Heart right ventricle (tissue), 16 donors: ENCODE results near the gene ANKRD10. TPM values are rescaled to one million over a fixed set of nuclear protein-coding genes. Genes with fewer than 3 reads are reported as not detected.
"Not testable (repeated sequence)": the region's sequence is repeated elsewhere in the genome, so short reads cannot be mapped to it uniquely, and the experiment has no call there.

Source experiments
- ATAC-seq, 8 donors: fragments of 200-7000 bp; cut with Tn5 transposase; one replicate each; pipeline ENCODE4 v1.9.1; 2020; ENCODE audit warnings: mild to moderate bottlenecking in 8 of 8, moderate library complexity in 8 of 8, moderate number of reproducible peaks in 1 of 8
- DNase-seq, 2 donors: peaks; one replicate each; pipeline ENCODE4 v3.0.0-alpha.2; 2020
- H3K27ac ChIP-seq, 10 donors: fragments of 200-600 bp; sonication (generic) in 2 of 10; one replicate each; pipeline versions ENCODE4 v1.5.0 to v1.8.0; 2020 to 2022; ENCODE audit warnings: mild to moderate bottlenecking in 3 of 10
- H3K27me3 ChIP-seq, 7 donors: fragments of 200-600 bp; one replicate each; pipeline ENCODE4 v1.8.0; 2021 to 2022; ENCODE audit warnings: mild to moderate bottlenecking in 2 of 7
- H3K36me3 ChIP-seq, 9 donors: fragments of 200-600 bp; sonication (generic) in 1 of 9; one replicate each; pipeline versions ENCODE4 v1.5.0 to v1.8.0; 2020 to 2022; ENCODE audit warnings: mild to moderate bottlenecking in 2 of 9
- H3K4me1 ChIP-seq, 9 donors: fragments of 200-600 bp; sonication (generic) in 1 of 9; one replicate each; pipeline versions ENCODE4 v1.5.0 to v1.8.0; 2020 to 2022; ENCODE audit warnings: mild to moderate bottlenecking in 4 of 9
- H3K4me3 ChIP-seq, 10 donors: fragments of 200-600 bp; sonication (generic) in 2 of 10; one replicate each; pipeline versions ENCODE4 v1.5.0 to v1.8.0; 2020 to 2022; ENCODE audit warnings: mild to moderate bottlenecking in 7 of 10, moderate library complexity in 2 of 10
- H3K9me3 ChIP-seq, 11 donors: fragments of 200-600 bp in 10 of 11; sonication (generic) in 2 of 11; one replicate each; pipeline versions ENCODE4 v1.5.0 to v1.8.0; 2013 to 2022; ENCODE audit warnings: mild to moderate bottlenecking in 2 of 11, control low read depth in 1 of 11, moderate library complexity in 1 of 11
- CTCF ChIP-seq, 9 donors: fragments of 200-600 bp; sonication (generic) in 2 of 9; IDR thresholded peaks; one replicate each; pipeline versions ENCODE4 v1.5.0 to v1.8.0; 2021 to 2022; ENCODE audit warnings: antibody characterized with exemption in 9 of 9, mild to moderate bottlenecking in 5 of 9, moderate library complexity in 1 of 9
- WGBS, 2 donors: extraction: QIAGEN DNeasy Blood & Tissue Kit; methylation state at CpG; one replicate each; pipeline ENCODE4 v1.1.7; 2013; ENCODE audit warnings: inconsistent platforms in 1 of 2; 5-methylcytosine and 5-hydroxymethylcytosine counted together
- intact Hi-C, 10 donors: fragments of 100-400 bp; cut with DNase I; formaldehyde crosslinking; loops; one replicate each; pipeline versions ENCODE4 v1.11.1 to v1.14.2; 2022
- polyA plus RNA-seq, 2 donors: library from polyadenylated mRNA; stranded (reverse); fragments of 200-250 nt; gene quantifications; one replicate each; pipeline ENCODE4 v1.2.3, GENCODE V29; 2013
- total RNA-seq, 10 donors: library from RNA; stranded (reverse); fragmentation: NEBNext Ultra II Directional in 3 of 10; extraction: Animal tissue kit (Norgen Biotek cat#: 25700) in 3 of 10; gene quantifications; one replicate each; pipeline versions ENCODE4 v1.2.1 to v1.2.4, GENCODE V29; 2021 to 2023
- donor health status: Arrhythmogenic right ventricular cardiomyopathy.
- donor health status: ischemic (EF 13 %, LVEDD 7.1; RV severe dilation, severe dysfunction).
- donor health status: healthy with polysubstance abuse.
- donor health status: DM: no; HTN: yes; CAD: no.
- donor health status: DM: no; HTN: no; CAD: no.
- donor health status: ischemic (EF 25% LVEDD 6.9; RV normal size, moderate dysfunction).
- donor health status: ischemic (EF 25% LVEDD 5.7; RV mildly dilated, moderate dysfunction).
- donor health status: healthy.
- donor health status: DM: yes; HTN: yes; CAD: no.
- donor health status: Ischemic cardiomyopathy.
- donor health status: ischemic (EF 35%, LVEDD 5.7; RV mildly dilated, moderate dysfunction).
- donor health status: nonischemic (EF 11% LVEDD 7.7; RV severe dilation, severe dysfunction).
- donor health status: DM: yes; HTN: yes; CAD: no.
- donor health status: PGD.
- donor health status: ischemic (EF 29% LVEDD 5.4; RV normal size, mild dysfunction).
- donor health status: nonischemic (EF 23%, LVEDD 6.1; RV moderate dilation, normal function).

ANKRD10 gene
- total and polyA plus RNA-seq, 12 donors = 32.4 to 127 (median 49.0) TPM

GRCh38 chr13:110950356-110950755 lies 35.5 kb upstream of the ANKRD10 start:
- no peaks in the 10 kb centered on the region for H3K36me3 ChIP-seq
- intact Hi-C loops = no loop called here
- H3K9me3 ChIP-seq = no peaks in the 10 kb centered on the region
- no peak overlapping the region for H3K4me3 ChIP-seq
- TF ChIP-seq CTCF (IDR thresholded peaks at IDR 0.05) = no peak
- ATAC-seq = no peak
- peaks cover 0 to 6% (median 0%) of the 10 kb centered on the region in 9 donors for H3K4me1 ChIP-seq
- no peak for DNase-seq
- 90 to 95% methylated on average over 8 of the region's 8 CpGs for WGBS, 2 donors
- H3K27me3 ChIP-seq = no peaks in the 10 kb centered on the region
- H3K27ac ChIP-seq = no peak overlapping the region

- no peak for DNase-seq
These were observed 34.8 kb upstream of the ANKRD10 start for GRCh38 chr13:110949628-110950027.

GRCh38 chr13:110949116-110949515 lies 34.2 kb upstream of the ANKRD10 start:
- ATAC-seq = no peak
- H3K27me3 ChIP-seq = no peaks in the 10 kb centered on the region
- TF ChIP-seq CTCF (IDR thresholded peaks at IDR 0.05) = no peak

More at GRCh38 chr13:110949628-110950027, 34.8 kb upstream of the ANKRD10 start:
- Histone ChIP-seq H3K4me3 (no peak overlapping the region), H3K27me3 (no peaks in the 10 kb centered on the region), H3K36me3 (no peaks in the 10 kb centered on the region), H3K4me1 (peaks cover 0 to 5% (median 1%) of the 10 kb centered on the region in 9 donors), H3K9me3 (no peaks in the 10 kb centered on the region), H3K27ac (no peak overlapping the region)
- WGBS, 2 donors = 84 to 86% methylated on average over 4 of the region's 4 CpGs
- intact Hi-C loops = loop anchor here in 3 of 10 donors (10.0 kb wide), 1 partner anchor 95 kb away; no protein-coding TSS in a partner anchor
- no peak for TF ChIP-seq CTCF (IDR thresholded peaks at IDR 0.05)
- ATAC-seq = no peak

GRCh38 chr13:110947338-110947737 lies 32.5 kb upstream of the ANKRD10 start:
- DNase-seq, H3K36me3 ChIP-seq, H3K4me3 ChIP-seq, H3K9me3 ChIP-seq, H3K27ac ChIP-seq, H3K27me3 ChIP-seq, ATAC-seq: not testable (repeated sequence)
- WGBS, 2 donors = 70 to 83% methylated on average over 5 to 8 of the region's 10 CpGs
- H3K4me1 ChIP-seq = peaks cover 0 to 19% (median 11%) of the 10 kb centered on the region in 9 donors
- intact Hi-C loops = loop anchor here in 3 of 10 donors (10.0 kb wide), 1 partner anchor 97 kb away; no protein-coding TSS in a partner anchor

More at GRCh38 chr13:110949116-110949515, 34.2 kb upstream of the ANKRD10 start:
- H3K4me1 ChIP-seq = peaks cover 0 to 10% (median 5%) of the 10 kb centered on the region in 9 donors
- WGBS, 2 donors = 91 to 97% methylated on average over 12 of the region's 12 CpGs
- no peaks in the 10 kb centered on the region for H3K36me3 ChIP-seq
- no peaks in the 10 kb centered on the region for H3K9me3 ChIP-seq
- no peak for DNase-seq
- intact Hi-C loops = loop anchor here in 3 of 10 donors (10.0 kb wide), 1 partner anchor 96 kb away; no protein-coding TSS in a partner anchor
- H3K27ac ChIP-seq = no peak overlapping the region
- H3K4me3 ChIP-seq = no peak overlapping the region

GRCh38 chr13:110945928-110946570 lies 31.2 kb upstream of the ANKRD10 start:
- Histone ChIP-seq H3K27ac (no peak overlapping the region), H3K36me3 (no peaks in the 10 kb centered on the region), H3K4me3 (no peak overlapping the region), H3K27me3 (no peaks in the 10 kb centered on the region), H3K4me1 (peaks cover 0 to 19% (median 11%) of the 10 kb centered on the region in 9 donors), H3K9me3 (no peaks in the 10 kb centered on the region)
- TF ChIP-seq CTCF (IDR thresholded peaks at IDR 0.05) = no peak
- WGBS, 2 donors = 92% methylated on average over 12 of the region's 12 CpGs
- ATAC-seq (no peak), DNase-seq (no peak)
- intact Hi-C loops = loop anchor here in 3 of 10 donors (10.0 kb wide), 1 partner anchor 99 kb away; no protein-coding TSS in a partner anchor
